Mesenchymal stem cell (in vitro differentiated cells and primary cell): ENCODE measurements around the gene GABRD.

ENCODE experiments used
- DNase-seq: peaks from one replicate; pipeline ENCODE4 v3.0.0-alpha.2; 2013
- H2AFZ ChIP-seq: one replicate; pipeline ENCODE4 v1.6.1; 2013; ENCODE audit warnings: low read depth, mild to moderate bottlenecking, control low read depth, inconsistent platforms, low read length, moderate library complexity
- H2AK5ac ChIP-seq: 2 replicates; pipeline ENCODE4 v1.6.1; 2013; ENCODE audit warnings: low read length, moderate library complexity, mild to moderate bottlenecking, inconsistent platforms; ENCODE audit not compliant: severe bottlenecking
- H2BK120ac ChIP-seq: one replicate; pipeline ENCODE4 v1.6.1; 2013; ENCODE audit warnings: low read depth, mild to moderate bottlenecking, inconsistent platforms, low read length, moderate library complexity
- H2BK12ac ChIP-seq, 2 experiments: one replicate each; pipeline ENCODE4 v1.6.1; 2013; ENCODE audit warnings: inconsistent platforms in 2 of 2, low read length in 2 of 2, mild to moderate bottlenecking in 2 of 2, moderate library complexity in 2 of 2, control low read depth in 1 of 2
- H2BK15ac ChIP-seq: one replicate; pipeline ENCODE4 v1.6.1; 2013; ENCODE audit warnings: mild to moderate bottlenecking, low read depth, inconsistent platforms; ENCODE audit not compliant: poor library complexity, severe bottlenecking
- H2BK5ac ChIP-seq: 2 replicates; pipeline ENCODE4 v1.6.1; 2013; ENCODE audit warnings: low read depth, mild to moderate bottlenecking, low read length, control low read depth, inconsistent platforms; ENCODE audit not compliant: poor library complexity, severe bottlenecking
- H3K14ac ChIP-seq, 2 experiments: one replicate each; pipeline ENCODE4 v1.6.1; 2013; ENCODE audit warnings: inconsistent platforms in 2 of 2, low read length in 2 of 2, control low read depth in 1 of 2, mild to moderate bottlenecking in 1 of 2, moderate library complexity in 1 of 2
- H3K18ac ChIP-seq, 2 experiments: one replicate each; pipeline ENCODE4 v1.6.1; 2013; ENCODE audit warnings: inconsistent platforms in 2 of 2, low read length in 2 of 2, control low read depth in 1 of 2, low read depth in 1 of 2, mild to moderate bottlenecking in 1 of 2
- H3K23ac ChIP-seq, 2 experiments: one replicate each; pipeline ENCODE4 v1.6.1; 2013; ENCODE audit warnings: inconsistent platforms in 2 of 2, low read length in 2 of 2, mild to moderate bottlenecking in 2 of 2, moderate library complexity in 2 of 2, control low read depth in 1 of 2
- H3K27ac ChIP-seq: 2 replicates; pipeline ENCODE4 v1.5.1; 2013; ENCODE audit warnings: mild to moderate bottlenecking, moderate library complexity, low read length, control low read depth, inconsistent platforms; ENCODE audit not compliant: poor library complexity, severe bottlenecking
- H3K27me3 ChIP-seq, 2 experiments: 2 replicates each; pipeline versions ENCODE4 v1.6.1 to v1.7.0; 2013; ENCODE audit warnings: low read length in 2 of 2, mild to moderate bottlenecking in 2 of 2, moderate library complexity in 2 of 2, control low read depth in 1 of 2, inconsistent platforms in 1 of 2; ENCODE audit not compliant: control insufficient read depth in 1 of 2, insufficient read depth in 1 of 2
- H3K36me3 ChIP-seq, 2 experiments: 2 replicates each; pipeline versions ENCODE4 v1.6.1 to v1.7.0; 2013; ENCODE audit warnings: low read length in 2 of 2, control low read depth in 1 of 2, inconsistent platforms in 1 of 2, low read depth in 1 of 2, mild to moderate bottlenecking in 1 of 2; ENCODE audit not compliant: insufficient read depth in 2 of 2, control insufficient read depth in 1 of 2
- H3K4ac ChIP-seq, 2 experiments: one replicate each; pipeline ENCODE4 v1.6.1; 2013; ENCODE audit warnings: inconsistent platforms in 2 of 2, low read length in 2 of 2, mild to moderate bottlenecking in 2 of 2, moderate library complexity in 2 of 2, control low read depth in 1 of 2, low read depth in 1 of 2
- H3K4me1 ChIP-seq: 2 replicates; pipeline ENCODE4 v1.6.1; 2013; ENCODE audit warnings: low read depth, low read length, control low read depth; ENCODE audit not compliant: control insufficient read depth, insufficient read depth
- H3K4me2 ChIP-seq: 2 replicates; pipeline ENCODE4 v1.6.1; 2013; ENCODE audit warnings: low read length, mild to moderate bottlenecking, inconsistent platforms; ENCODE audit not compliant: poor library complexity, severe bottlenecking
- H3K4me3 ChIP-seq, 2 experiments: 2 replicates each; pipeline versions ENCODE4 v1.5.1 to v1.7.0; 2013; ENCODE audit warnings: low read length in 2 of 2, mild to moderate bottlenecking in 2 of 2, control low read depth in 1 of 2, low read depth in 1 of 2; ENCODE audit not compliant: insufficient read depth in 1 of 2
- H3K79me1 ChIP-seq: replicated peaks from 2 replicates; pipeline ENCODE4 v1.6.1; 2013; ENCODE audit warnings: mild to moderate bottlenecking, control low read depth, low read length, inconsistent platforms; ENCODE audit not compliant: poor library complexity, severe bottlenecking
- H3K9ac ChIP-seq: 2 replicates; pipeline ENCODE4 v1.7.0; 2013; ENCODE audit warnings: mild to moderate bottlenecking, low read length, moderate library complexity
- H3K9me3 ChIP-seq: 2 replicates; pipeline ENCODE4 v1.7.0; 2013; ENCODE audit warnings: mild to moderate bottlenecking, low read length; ENCODE audit not compliant: control insufficient read depth
- H4K8ac ChIP-seq: one replicate; pipeline ENCODE4 v1.6.1; 2013; ENCODE audit warnings: inconsistent platforms, mild to moderate bottlenecking, low read length, moderate library complexity
- H4K91ac ChIP-seq: one replicate; pipeline ENCODE4 v1.6.1; 2013; ENCODE audit warnings: mild to moderate bottlenecking, low read length, inconsistent platforms
- WGBS: methylation state at CpG from one replicate; pipeline ENCODE4 v1.1.7; 2013; ENCODE audit warnings: mixed read lengths; 5-methylcytosine and 5-hydroxymethylcytosine counted together

Gene GABRD

GRCh38 chr1:2004856-2005255, 14.3 kb upstream of the GABRD start:
- Histone ChIP-seq H2BK15ac (no peak overlapping the region), H3K23ac (no peak overlapping the region), H2BK5ac (no peak overlapping the region), H3K9ac (no peak overlapping the region), H4K8ac (no peak overlapping the region), H2BK12ac (no peak overlapping the region), H3K4ac (no peak overlapping the region), H3K27me3 (peaks cover 46 to 63% of the 10 kb centered on the region in 2 experiments), H3K79me1 (no peaks in the 10 kb centered on the region), H3K18ac (no peak overlapping the region), H3K4me2 (no peak overlapping the region), H2BK120ac (no peak overlapping the region), H3K14ac (no peak overlapping the region), H3K36me3 (no peaks in the 10 kb centered on the region), H3K4me1 (peaks cover 7% of the 10 kb centered on the region), H3K9me3 (no peaks in the 10 kb centered on the region), H2AK5ac (no peak overlapping the region), H3K27ac (no peak overlapping the region), H4K91ac (no peak overlapping the region), H3K4me3 (no peak overlapping the region), H2AFZ (no peak overlapping the region)
- WGBS = 94% methylated on average over 21 of the region's 21 CpGs
- DNase-seq = no peak

GRCh38 chr1:2009101-2010053, 9.8 kb upstream of the GABRD start:
- H4K8ac ChIP-seq = no peak overlapping the region
- no peak overlapping the region for H3K27ac ChIP-seq
- no peak overlapping the region for H3K23ac ChIP-seq
- H3K4me1 ChIP-seq = no peaks in the 10 kb centered on the region
- no peaks in the 10 kb centered on the region for H3K9me3 ChIP-seq
- 88% methylated on average over 27 of the region's 27 CpGs for WGBS
- H3K9ac ChIP-seq = no peak overlapping the region
- no peak overlapping the region for H2AFZ ChIP-seq
- H3K4me3 ChIP-seq = no peak overlapping the region
- H3K18ac ChIP-seq = no peak overlapping the region
- no peak overlapping the region for H2BK12ac ChIP-seq
- no peak overlapping the region for H3K14ac ChIP-seq
- H3K4me2 ChIP-seq = no peak overlapping the region
- no peak for DNase-seq
- no peak overlapping the region for H2AK5ac ChIP-seq
- H3K4ac ChIP-seq = no peak overlapping the region
- no peak overlapping the region for H2BK5ac ChIP-seq
- peak overlapping the region; percentile 6 for H4K91ac ChIP-seq
- H3K36me3 ChIP-seq = no peaks in the 10 kb centered on the region
- H2BK15ac ChIP-seq = no peak overlapping the region
- no peaks in the 10 kb centered on the region for H3K79me1 ChIP-seq
- peaks cover 48 to 64% of the 10 kb centered on the region in 2 experiments for H3K27me3 ChIP-seq
- no peak overlapping the region for H2BK120ac ChIP-seq

- Histone ChIP-seq H2AK5ac (no peak overlapping the region), H3K23ac (no peak overlapping the region), H3K9me3 (no peaks in the 10 kb centered on the region), H3K27ac (no peak overlapping the region), H4K8ac (no peak overlapping the region), H2BK120ac (no peak overlapping the region), H3K79me1 (no peaks in the 10 kb centered on the region), H4K91ac (no peak overlapping the region), H3K27me3 (peaks cover 69 to 81% of the 10 kb centered on the region in 2 experiments), H3K4ac (no peak overlapping the region), H3K14ac (no peak overlapping the region), H3K4me3 (no peak overlapping the region), H2BK5ac (no peak overlapping the region), H2BK15ac (no peak overlapping the region), H3K18ac (no peak overlapping the region), H2AFZ (no peak overlapping the region), H3K9ac (no peak overlapping the region), H2BK12ac (no peak overlapping the region), H3K4me1 (no peaks in the 10 kb centered on the region), H3K4me2 (no peak overlapping the region), H3K36me3 (no peaks in the 10 kb centered on the region)
- 88% methylated on average over 15 of the region's 15 CpGs for WGBS
- no peak for DNase-seq
These were observed 5.0 kb upstream of the GABRD start for GRCh38 chr1:2014181-2014580.

- Histone ChIP-seq H3K79me1 (no peaks in the 10 kb centered on the region), H4K8ac (no peak overlapping the region), H2BK15ac (no peak overlapping the region), H2AFZ (no peak overlapping the region), H2BK5ac (no peak overlapping the region), H2BK120ac (no peak overlapping the region), H3K27ac (no peak overlapping the region), H2AK5ac (no peak overlapping the region), H2BK12ac (no peak overlapping the region), H3K27me3 (peaks cover 65 to 80% of the 10 kb centered on the region in 2 experiments), H4K91ac (no peak overlapping the region), H3K4me3 (no peak overlapping the region), H3K4me2 (no peak overlapping the region), H3K4me1 (peaks cover 3% of the 10 kb centered on the region), H3K18ac (no peak overlapping the region), H3K14ac (no peak overlapping the region), H3K9ac (no peak overlapping the region), H3K4ac (no peak overlapping the region), H3K23ac (no peak overlapping the region), H3K36me3 (no peaks in the 10 kb centered on the region), H3K9me3 (no peaks in the 10 kb centered on the region)
- 78% methylated on average over 34 of the region's 34 CpGs for WGBS
- DNase-seq = no peak
These were observed 4.1 kb upstream of the GABRD start for GRCh38 chr1:2014741-2015735.
